Superior temporal gyrus (tissue), 1 donor: ENCODE data around the gene AIFM3.

Experiments used
- DNase-seq: peaks from one replicate; pipeline ENCODE4 v3.0.0-alpha.2; 2016; ENCODE audit errors: extremely low spot score

AIFM3 gene

GRCh38 chr22:20991252-20992055 lies 24.4 kb downstream of the AIFM3 start:
- DNase-seq = no peak

- DNase-seq = no peak
These were observed 25.0 kb downstream of the AIFM3 start for GRCh38 chr22:20992056-20992442.

DNA sequence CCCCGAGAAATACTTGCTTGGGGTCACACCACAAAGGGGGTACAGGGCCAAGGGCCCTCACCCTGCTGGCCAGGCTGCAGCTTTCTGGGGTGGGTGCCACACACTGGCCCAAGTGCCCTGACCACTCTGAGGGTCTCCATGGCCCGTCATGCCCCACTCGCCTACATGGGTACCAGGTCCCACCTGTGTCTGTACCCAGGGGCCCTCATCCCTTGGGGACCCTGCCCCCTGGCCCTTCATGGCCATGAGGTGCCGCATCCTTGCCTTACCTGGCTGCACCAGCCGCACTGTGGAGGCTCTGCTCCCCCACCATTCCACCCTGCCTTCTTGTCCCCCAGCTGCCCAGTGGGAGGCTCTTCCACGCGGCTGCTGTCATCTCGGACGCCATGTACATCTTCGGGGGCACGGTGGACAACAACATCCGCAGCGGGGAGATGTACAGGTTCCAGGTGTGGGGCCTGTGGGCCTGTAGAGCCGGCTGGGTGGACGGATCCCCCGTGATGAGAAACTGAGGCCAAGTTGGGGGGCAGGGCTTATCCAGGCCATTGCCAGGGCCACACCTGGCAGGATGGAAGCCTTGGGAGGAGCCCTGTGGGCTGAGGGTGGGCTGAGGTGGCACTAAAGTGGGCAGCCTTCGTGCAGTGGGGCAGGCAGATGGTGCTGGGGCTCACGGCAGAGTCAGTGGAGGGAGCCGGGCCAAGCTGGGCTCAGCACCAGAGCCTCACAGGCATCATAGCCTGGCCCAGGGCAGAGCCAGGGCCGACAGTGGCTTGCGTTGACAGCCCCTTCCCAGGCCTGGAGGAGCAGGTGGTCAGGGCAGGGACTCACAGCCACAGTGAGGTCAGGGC lies 25.6 kb downstream of the AIFM3 start:
- no peak for DNase-seq

GRCh38 chr22:20993304-20994127 lies 26.5 kb downstream of the AIFM3 start:
- no peak for DNase-seq

- no peak for DNase-seq
These were observed 27.3 kb downstream of the AIFM3 start for GRCh38 chr22:20994128-20994901.

DNA sequence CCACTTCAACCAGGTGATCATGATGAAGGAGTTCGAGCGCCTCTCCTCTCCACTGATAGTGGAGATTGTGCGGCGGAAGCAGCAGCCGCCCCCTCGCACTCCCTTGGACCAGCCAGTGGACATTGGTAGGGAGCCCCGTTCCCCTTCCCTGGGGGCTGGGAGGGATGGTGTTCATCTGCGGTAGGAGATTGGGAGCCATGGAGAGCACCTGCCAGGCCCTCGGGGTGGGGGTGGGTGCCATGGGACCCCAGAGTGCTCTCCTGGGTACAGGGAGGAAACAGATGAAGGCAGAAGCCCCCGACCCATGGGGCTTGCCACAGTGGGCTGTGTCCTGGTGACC lies 27.8 kb downstream of the AIFM3 start:
- no peak for DNase-seq

DNA sequence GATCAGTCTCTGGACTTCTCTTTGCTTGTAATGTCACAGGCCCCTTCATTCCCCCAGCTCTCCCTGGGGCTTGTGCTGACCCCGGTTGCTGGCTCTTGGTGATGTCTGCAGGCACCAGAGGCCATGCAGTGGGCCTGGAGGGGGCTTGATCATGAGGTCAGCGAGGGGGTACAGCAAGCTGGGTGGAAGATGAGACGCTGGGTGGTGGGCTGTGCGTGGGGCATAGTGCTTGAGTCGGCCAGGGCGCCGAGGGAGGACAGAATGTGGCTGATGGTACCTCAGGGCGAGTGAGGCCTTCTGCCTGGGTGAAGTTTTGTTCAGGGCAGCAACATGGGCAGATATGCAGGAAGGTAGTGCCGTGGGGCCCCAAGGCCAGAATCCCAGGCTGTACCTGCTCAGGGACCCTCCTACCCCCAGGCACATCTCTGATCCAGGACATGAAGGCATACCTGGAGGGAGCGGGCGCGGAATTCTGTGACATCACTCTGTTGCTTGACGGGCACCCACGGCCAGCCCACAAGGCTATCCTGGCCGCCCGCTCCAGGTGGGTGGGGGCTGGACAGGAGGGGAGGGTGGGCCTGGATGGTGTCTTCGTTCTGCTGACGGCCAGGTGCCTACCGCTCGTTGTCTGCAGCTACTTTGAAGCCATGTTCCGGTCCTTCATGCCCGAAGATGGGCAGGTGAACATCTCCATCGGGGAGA lies 28.4 kb downstream of the AIFM3 start:
- no peak for DNase-seq

- DNase-seq = no peak
These were observed 29.0 kb downstream of the AIFM3 start for GRCh38 chr22:20996031-20996410.

DNA sequence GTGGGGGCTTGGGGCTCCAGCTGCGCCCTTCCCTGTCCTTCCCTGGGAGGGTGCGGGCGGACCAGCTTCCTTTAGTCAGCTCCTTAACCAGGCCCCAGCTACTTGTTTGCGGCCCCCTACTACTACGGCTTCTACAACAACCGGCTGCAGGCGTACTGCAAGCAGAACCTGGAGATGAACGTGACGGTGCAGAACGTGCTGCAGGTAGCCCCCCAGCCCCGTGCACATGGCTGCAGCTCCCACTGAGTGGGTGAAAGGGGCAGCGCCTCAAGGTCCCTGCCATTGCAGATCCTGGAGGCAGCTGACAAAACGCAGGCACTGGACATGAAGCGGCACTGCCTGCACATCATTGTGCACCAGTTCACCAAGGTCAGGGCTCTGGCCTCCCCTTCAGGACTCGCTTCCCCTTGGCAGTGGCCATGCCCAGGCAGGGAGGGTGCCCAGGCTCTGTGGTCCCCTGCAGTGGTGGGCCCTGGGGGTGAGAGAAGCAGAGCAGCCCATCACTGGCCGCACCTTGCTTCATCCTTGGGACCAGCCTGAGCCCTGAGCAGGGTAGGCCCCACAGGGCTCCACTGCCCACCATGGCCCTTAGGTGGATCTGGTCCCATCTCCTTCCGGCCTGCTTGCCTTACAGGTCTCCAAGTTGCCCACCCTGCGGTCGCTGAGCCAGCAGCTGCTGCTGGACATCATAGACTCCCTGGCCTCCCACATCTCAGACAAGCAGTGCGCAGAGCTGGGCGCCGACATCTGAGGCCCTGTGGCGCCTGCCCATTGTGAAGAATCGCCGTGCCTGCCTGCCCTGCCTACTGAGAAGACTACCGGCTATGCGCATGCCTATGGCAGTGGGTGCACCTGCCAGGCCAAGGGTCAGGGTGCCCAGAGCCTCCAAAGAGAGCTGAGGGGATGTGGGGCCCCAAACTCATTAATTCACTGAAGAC lies 29.8 kb downstream of the AIFM3 start:
- DNase-seq = no peak

DNA sequence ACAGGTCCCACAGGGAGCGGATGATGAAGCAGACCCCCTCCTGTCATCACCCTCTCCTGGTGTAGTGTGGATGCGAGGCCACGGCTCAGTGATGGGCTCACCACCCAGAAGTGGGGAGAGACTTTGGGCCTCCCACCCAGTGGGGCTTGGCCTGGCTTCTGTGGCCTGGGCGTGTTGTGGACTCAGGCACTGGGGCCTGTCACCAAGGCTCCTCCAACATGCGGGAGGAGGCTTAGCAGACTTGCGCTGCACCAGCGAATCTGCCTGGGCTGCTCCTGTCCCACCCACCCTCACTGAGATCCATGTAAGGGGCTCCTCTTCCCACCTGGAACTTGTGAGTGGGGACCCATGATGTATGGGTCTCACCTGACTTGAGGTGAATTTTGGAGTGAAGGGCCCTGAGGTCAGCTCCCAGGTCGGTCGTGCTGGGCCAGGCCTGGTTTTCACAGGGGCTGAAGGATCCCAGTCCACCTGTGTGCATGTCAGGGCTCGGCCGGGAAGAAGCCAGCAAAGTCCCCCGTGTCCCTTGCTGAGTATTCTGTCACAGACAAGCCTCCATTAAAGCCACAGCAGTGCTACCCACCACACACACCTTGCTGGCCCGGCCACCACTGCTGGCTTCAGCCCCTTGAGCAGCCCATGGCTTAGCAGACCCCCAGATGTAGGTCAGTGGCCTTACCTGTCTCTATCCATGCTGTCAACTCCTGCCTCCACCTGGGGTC lies 30.6 kb downstream of the AIFM3 start:
- DNase-seq = no peak

- no peak for DNase-seq
These were observed 31.6 kb downstream of the AIFM3 start for GRCh38 chr22:20998411-20999336.

- DNase-seq = no peak
These were observed 32.5 kb downstream of the AIFM3 start for GRCh38 chr22:20999350-21000206.

GRCh38 chr22:21000207-21000986 lies 33.3 kb downstream of the AIFM3 start:
- no peak for DNase-seq

- no peak for DNase-seq
These were observed 34.0 kb downstream of the AIFM3 start for GRCh38 chr22:21000987-21001600.

GRCh38 chr22:21001601-21002325 lies 34.7 kb downstream of the AIFM3 start, which contains the start of gene THAP7:
TSS of gene THAP7 (minus strand) at chr22:21002118. CDS start at chr22:21001911, 207 bp downstream.
- peak; percentile 96 for DNase-seq
